HepG2 (cell line): ENCODE results near the gene CFL1. TPM values are rescaled to one million over a fixed set of nuclear protein-coding genes. Genes with fewer than 3 reads are reported as not detected.

Source experiments
- ARID3A ChIP-seq: IDR thresholded peaks from 2 replicates; pipeline ENCODE4 v1.6.1; 2012; ENCODE audit warnings: low read depth, low read length, improper control_type of control experiment
- HNF4G ChIP-seq, 2 experiments: sonication (generic) in 1 of 2; formaldehyde crosslinking in 1 of 2; IDR thresholded peaks; 2 replicates each; pipeline versions ENCODE4 v1.4.0 to v1.6.1; 2011 to 2020; ENCODE audit warnings: borderline replicate concordance in 2 of 2, low read depth in 2 of 2, mild to moderate bottlenecking in 2 of 2, low read length in 1 of 2, missing genetic modification reagents in 1 of 2, moderate library complexity in 1 of 2
- HNRNPL ChIP-seq: fragments of 200-400 bp; formaldehyde crosslinking; IDR thresholded peaks from 2 replicates; pipeline ENCODE4 v1.6.1; 2017; ENCODE audit warnings: mild to moderate bottlenecking, low read depth, low read length
- KAT8 ChIP-seq: IDR thresholded peaks from 2 replicates; pipeline ENCODE4 v1.6.1; 2016; ENCODE audit warnings: missing genetic modification reagents, missing compliant biosample characterization
- KDM5B ChIP-seq: sonication (generic); formaldehyde crosslinking; IDR thresholded peaks from 2 replicates; pipeline ENCODE4 v1.4.0; 2020; ENCODE audit warnings: missing genetic modification reagents, mild to moderate bottlenecking, borderline replicate concordance
- PAX8 ChIP-seq: sonication (generic); formaldehyde crosslinking; IDR thresholded peaks from 2 replicates; pipeline ENCODE4 v1.8.0; 2022; ENCODE audit warnings: mild to moderate bottlenecking, missing genetic modification reagents, borderline replicate concordance
- PPARG ChIP-seq: conservative IDR thresholded peaks from 2 replicates; pipeline ENCODE4 v1.6.1; 2016; ENCODE audit warnings: missing biosample characterization, missing genetic modification reagents
- SMAD9 ChIP-seq: sonication (generic); formaldehyde crosslinking; IDR thresholded peaks from 2 replicates; pipeline ENCODE4 v1.5.1; 2020; ENCODE audit warnings: mild to moderate bottlenecking, missing genetic modification reagents
- ZBTB33 ChIP-seq: sonication (generic); formaldehyde crosslinking; IDR thresholded peaks from 2 replicates; pipeline ENCODE4 v1.4.0; 2020; ENCODE audit warnings: missing genetic modification reagents
- ZNF142 ChIP-seq: sonication (generic); formaldehyde crosslinking; IDR thresholded peaks from 2 replicates; pipeline ENCODE4 v1.4.0; 2020; ENCODE audit warnings: missing genetic modification reagents
- ZNF414 ChIP-seq: sonication (generic); formaldehyde crosslinking; IDR thresholded peaks from 2 replicates; pipeline ENCODE4 v1.5.0; 2020; ENCODE audit warnings: missing genetic modification reagents
- ZNF616 ChIP-seq: sonication (generic); formaldehyde crosslinking; IDR thresholded peaks from 2 replicates; pipeline ENCODE4 v1.5.0; 2020; ENCODE audit warnings: low read depth, mild to moderate bottlenecking, missing genetic modification reagents
- ZNF782 ChIP-seq: sonication (generic); formaldehyde crosslinking; IDR thresholded peaks from 2 replicates; pipeline ENCODE4 v1.4.0; 2020; ENCODE audit warnings: missing genetic modification reagents, mild to moderate bottlenecking, borderline replicate concordance
- polyA plus RNA-seq, 8 experiments: library from polyadenylated mRNA; depleted of rRNA in 3 of 8; stranded (reverse) in 7 of 8; unstranded in 1 of 8; fragments of >200 nt; fragmentation: Illumina TruSeq in 4 of 8; extraction: Trizol in 4 of 8; gene quantifications; 2 replicates each; pipeline versions ENCODE4 v1.2.1 to v1.2.3, GENCODE V29; 2011 to 2016; ENCODE audit warnings: low read depth in 4 of 8, missing spikeins in 1 of 8, mixed read lengths in 1 of 8; ENCODE audit not compliant: insufficient read depth in 1 of 8
- total RNA-seq, 5 experiments: library from RNA; depleted of rRNA; stranded (reverse); fragments of >200 nt; fragmentation: Illumina TruSeq; extraction: Trizol; gene quantifications; 2 replicates each; pipeline ENCODE4 v1.2.3, GENCODE V29; 2016; ENCODE audit warnings: low read depth in 1 of 5

CFL1 gene
- total and polyA plus RNA-seq, 2 of the 13 experiments (the other 11 are each of a cell fraction or from before 2014, with no cell fraction given): 379 to 383 TPM

GRCh38 chr11:65860278-65861164 lies 2.5 kb upstream of the CFL1 start, which contains the start of gene MUS81 (continued):
- no peak for TF ChIP-seq PAX8 (CRISPR knock-in tag)
- peak; percentile 85; the same call in 1 of the 2 replicates for TF ChIP-seq KDM5B (CRISPR knock-in tag)
- TF ChIP-seq KAT8 (CRISPR knock-in tag): peak; percentile 96
- peak; percentile 73; the same call in 1 of the 2 replicates for TF ChIP-seq ZNF414
- no peak for TF ChIP-seq HNRNPL
- TF ChIP-seq ARID3A: 0 out of 2 replicates have a peak, but pooled peaks have one; percentile 30
- no peak for TF ChIP-seq ZNF142 (CRISPR knock-in tag)
- no peak for TF ChIP-seq SMAD9 (CRISPR knock-in tag)
- TF ChIP-seq PPARG (CRISPR knock-in tag): peak; percentile 54
- TF ChIP-seq ZBTB33 (CRISPR knock-in tag): peak; percentile 66
- no peak for TF ChIP-seq HNF4G (IDR thresholded peaks at IDR 0.05; ENCODE audit: borderline replicate concordance, low read depth, low read length)
- TF ChIP-seq HNF4G (CRISPR knock-in tag; IDR thresholded peaks at IDR 0.05; ENCODE audit: borderline replicate concordance, low read depth): no peak; the same call in 1 of the 2 replicates
- TF ChIP-seq ZNF782 (CRISPR knock-in tag): no peak
- TF ChIP-seq ZNF616 (CRISPR knock-in tag): no peak
